HCT116 (cell line): ENCODE data around the gene MYADML2. TPM values are rescaled to one million over a fixed set of nuclear protein-coding genes. Genes with fewer than 3 reads are reported as not detected.
A peak's percentile ranks its signal among the peaks of the same experiment; 100 is the strongest.

Experiments used
- ATAC-seq: fragments of 200-7000 bp; cut with Tn5 transposase; 2 replicates; pipeline ENCODE4 v1.9.1; 2020; ENCODE audit warnings: mild to moderate bottlenecking, moderate library complexity
- BruUV-seq: library from RNA; stranded (reverse); fragments of 400-500 nt; replicated peaks from 2 replicates; lab custom pipeline; 2021; lab: Mats Ljungman, UMichigan
- CTCF ChIA-PET: fragments of 300-600 bp; sonication (Branson Sonifier 250); formaldehyde crosslinking; loops from one replicate; lab custom pipeline; 2021; ENCODE audit warnings: antibody characterized with exemption; lab: Charles Lee
- POLR2A ChIA-PET: fragments of 300-600, 350-600 bp; sonication (Branson Sonifier 250); formaldehyde crosslinking; loops from one replicate; lab custom pipeline; 2021; ENCODE audit warnings: antibody characterized with exemption; lab: Charles Lee
- RAD21 ChIA-PET, 2 experiments: fragments of 300-600 bp; sonication (Branson Sonifier 250); formaldehyde crosslinking; loops; one replicate each; lab custom pipeline; 2023; ENCODE audit warnings: low total read pairs in 2 of 2; ENCODE audit not compliant: uncharacterized antibody in 2 of 2, unreplicated experiment in 2 of 2, low non-redundant PET in 1 of 2; lab: Charles Lee
- DNase-seq: peaks from one replicate; pipeline ENCODE4 v3.0.0-alpha.2; 2010; ENCODE audit warnings: low read depth, low spot score
- H2AFZ ChIP-seq: fragments of 200-600 bp; shearing (Covaris generic), sonication (generic); 2 replicates; pipeline ENCODE4 v1.6.1; 2017; ENCODE audit warnings: low read depth, mixed run types, mixed read lengths, antibody characterized with exemption, low read length; ENCODE audit not compliant: poor library complexity, severe bottlenecking
- H3K27ac ChIP-seq: 2 replicates; pipeline ENCODE4 v1.5.1; 2012; ENCODE audit warnings: low read depth, low read length
- H3K27me3 ChIP-seq: fragments of 200-600 bp; sonication (generic); 2 replicates; pipeline ENCODE4 v1.6.1; 2016; ENCODE audit warnings: mixed run types, low read length, mixed read lengths; ENCODE audit not compliant: insufficient read depth
- H3K36me3 ChIP-seq, 2 experiments: fragments of 200-500 bp in 1 of 2; fragments of 200-600 bp in 1 of 2; sonication (Bioruptor generic) in 1 of 2; sonication (generic) in 1 of 2; 2 replicates each; pipeline versions ENCODE4 v1.5.1 to v1.6.1; 2014 to 2016; ENCODE audit warnings: low read length in 2 of 2, inconsistent platforms in 1 of 2, mixed read lengths in 1 of 2, mixed run types in 1 of 2; ENCODE audit not compliant: insufficient read depth in 2 of 2, control insufficient read depth in 1 of 2
- H3K4me1 ChIP-seq, 2 experiments: fragments of 200-600 bp in 1 of 2; sonication (generic) in 1 of 2; 2 replicates each; pipeline versions ENCODE4 v1.5.1 to v1.6.1; 2012 to 2017; ENCODE audit warnings: low read length in 2 of 2, inconsistent platforms in 1 of 2, mild to moderate bottlenecking in 1 of 2, mixed read lengths in 1 of 2, mixed run types in 1 of 2, moderate library complexity in 1 of 2; ENCODE audit not compliant: insufficient read depth in 2 of 2, control insufficient read depth in 1 of 2
- H3K4me2 ChIP-seq: fragments of 200-600 bp; sonication (generic); 2 replicates; pipeline ENCODE4 v1.6.1; 2017; ENCODE audit warnings: mixed run types, low read length, mixed read lengths
- H3K4me3 ChIP-seq, 2 experiments: fragments of 200-600 bp in 1 of 2; sonication (generic) in 1 of 2; replicated peaks in 1 of 2; 2 replicates each; pipeline ENCODE4 v1.5.1; 2011 to 2016; ENCODE audit warnings: low read length in 2 of 2, control low read depth in 1 of 2, low read depth in 1 of 2, mild to moderate bottlenecking in 1 of 2, mixed read lengths in 1 of 2, mixed run types in 1 of 2
- H3K79me2 ChIP-seq: fragments of 200-600 bp; sonication (generic); 2 replicates; pipeline ENCODE4 v1.6.1; 2017; ENCODE audit warnings: mild to moderate bottlenecking, mixed run types, low read length, moderate library complexity, mixed read lengths; ENCODE audit not compliant: insufficient read depth
- H3K9ac ChIP-seq: fragments of 200-600 bp; sonication (generic); 2 replicates; pipeline ENCODE4 v1.6.1; 2016; ENCODE audit warnings: low read length, mixed read lengths
- H3K9me2 ChIP-seq: fragments of 200-600 bp; sonication (generic), shearing (Covaris generic); 2 replicates; pipeline ENCODE4 v1.6.1; 2017; ENCODE audit warnings: mixed run types, mild to moderate bottlenecking, moderate library complexity; ENCODE audit not compliant: insufficient read depth
- H3K9me3 ChIP-seq, 2 experiments: fragments of 200-500 bp in 1 of 2; fragments of 200-600 bp in 1 of 2; sonication (Bioruptor generic) in 1 of 2; sonication (generic) in 1 of 2; 2 replicates each; pipeline ENCODE4 v1.6.1; 2014 to 2017; ENCODE audit warnings: low read length in 2 of 2, mixed read lengths in 2 of 2, inconsistent platforms in 1 of 2, low read depth in 1 of 2, mild to moderate bottlenecking in 1 of 2, mixed run types in 1 of 2, moderate library complexity in 1 of 2; ENCODE audit not compliant: control insufficient read depth in 1 of 2, insufficient read depth in 1 of 2
- H4K20me1 ChIP-seq: fragments of 200-600 bp; sonication (generic), shearing (Covaris generic); 2 replicates; pipeline ENCODE4 v1.6.1; 2017; ENCODE audit warnings: mixed run types, mild to moderate bottlenecking, moderate library complexity; ENCODE audit not compliant: insufficient read depth
- CTCF ChIP-seq, 3 experiments: fragments of 200-600 bp in 1 of 3; sonication (generic) in 1 of 3; IDR thresholded peaks in 2 of 3; conservative IDR thresholded peaks in 1 of 3; 2 replicates each; pipeline ENCODE4 v1.5.1; 2012 to 2017; ENCODE audit warnings: low read depth in 2 of 3, low read length in 2 of 3, antibody characterized with exemption in 1 of 3, borderline replicate concordance in 1 of 3, control low read depth in 1 of 3, mild to moderate bottlenecking in 1 of 3, mixed read lengths in 1 of 3, mixed run types in 1 of 3, moderate library complexity in 1 of 3; ENCODE audit not compliant: insufficient read depth in 1 of 3
- EZH2phosphoT487 ChIP-seq: fragments of 200-600 bp; IDR thresholded peaks from 2 replicates; pipeline ENCODE4 v1.6.1; 2018; ENCODE audit warnings: antibody characterized with exemption, borderline replicate concordance
- FOSL1 ChIP-seq: IDR thresholded peaks from 2 replicates; pipeline ENCODE4 v1.6.1; 2012; ENCODE audit warnings: low read depth
- JUND ChIP-seq: IDR thresholded peaks from 2 replicates; pipeline ENCODE4 v1.6.1; 2012
- POLR2AphosphoS5 ChIP-seq: IDR thresholded peaks from 2 replicates; pipeline ENCODE4 v1.6.1; 2011; ENCODE audit warnings: mild to moderate bottlenecking, low read depth, low read length, moderate library complexity
- REST ChIP-seq: IDR thresholded peaks from 2 replicates; pipeline ENCODE4 v1.6.1; 2012; ENCODE audit warnings: low read depth
- SIN3A ChIP-seq: IDR thresholded peaks from 2 replicates; pipeline ENCODE4 v1.6.1; 2012; ENCODE audit warnings: low read depth
- intact Hi-C: fragments of 100-400 bp; cut with micrococcal nuclease; formaldehyde crosslinking; loops from 2 replicates; pipeline ENCODE4 v1.10.0; 2022
- total RNA-seq: library from RNA; stranded (reverse); gene quantifications from one replicate; pipeline ENCODE4 v1.2.1, GENCODE V29; 2021; ENCODE audit not compliant: unreplicated experiment

MYADML2 gene
- total RNA-seq, 1 experiment from 2014 or later, result not detected

DNA sequence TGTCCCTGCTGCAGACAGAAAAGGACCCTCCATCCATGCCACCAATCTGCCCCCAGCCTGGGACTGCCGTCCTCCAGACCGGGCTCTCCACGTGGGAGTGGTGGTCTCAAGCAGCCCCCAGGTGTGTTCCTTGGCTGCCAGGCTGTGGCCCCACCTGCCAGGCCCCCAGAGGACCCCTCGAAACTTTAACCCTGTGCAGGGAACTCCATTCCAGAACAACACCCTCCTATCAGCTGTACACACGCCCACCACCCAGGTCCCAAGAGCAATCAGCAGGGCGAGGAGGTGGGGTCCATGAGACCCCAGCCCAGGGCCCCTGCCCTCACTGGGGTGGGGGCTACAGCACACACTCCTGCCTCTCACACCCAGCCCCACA, 11.3 kb downstream of the MYADML2 start:
- CTCF ChIA-PET, result interaction anchor here (1.1 to 1.8 kb wide), 2 partner anchors 9 to 24 kb away, joined by 7 to 8 read pairs; partner anchors contain the start of genes MAFG and NOTUM
- ATAC-seq (no peak), DNase-seq (no peak)
- no TSS peak for BruUV-seq
- no peaks in the 10 kb centered on the region for H3K27me3 ChIP-seq
- H3K4me3 ChIP-seq, result peak overlapping the region; percentile 90 to 100
- peaks cover 7 to 49% of the 10 kb centered on the region in 2 experiments; a peak in 3 of 4 replicates for H3K4me1 ChIP-seq
- no peak for TF ChIP-seq JUND
- no peak for TF ChIP-seq SIN3A
- TF ChIP-seq POLR2AphosphoS5, result peak; percentile 18; the same call in 1 of the 2 replicates
- no peak overlapping the region for H2AFZ ChIP-seq
- H3K9ac ChIP-seq, result peak overlapping the region; percentile 96
- no peaks in the 10 kb centered on the region for H4K20me1 ChIP-seq
- intact Hi-C loops, result no loop called here
- no peaks in the 10 kb centered on the region for H3K9me3 ChIP-seq
- POLR2A ChIA-PET, result interaction anchor here (0.7 to 2.2 kb wide), 2 partner anchors 9 to 87 kb away, joined by 3 to 18 read pairs; partner anchors contain the start of genes CENPX, LRRC45 and MAFG
- peaks cover 6 to 33% of the 10 kb centered on the region in 2 experiments; a peak in 2 of 4 replicates for H3K36me3 ChIP-seq
- peak overlapping the region; percentile 95 for H3K4me2 ChIP-seq
- peaks cover 17% of the 10 kb centered on the region for H3K79me2 ChIP-seq
- no peaks in the 10 kb centered on the region for H3K9me2 ChIP-seq
- peak overlapping the region; percentile 92 for H3K27ac ChIP-seq
- RAD21 ChIA-PET, result interaction anchor here in 1 of 2 experiments (0.6 kb wide), 1 partner anchor 63 kb away, joined by 3 read pairs; no protein-coding TSS in a partner anchor

DNA sequence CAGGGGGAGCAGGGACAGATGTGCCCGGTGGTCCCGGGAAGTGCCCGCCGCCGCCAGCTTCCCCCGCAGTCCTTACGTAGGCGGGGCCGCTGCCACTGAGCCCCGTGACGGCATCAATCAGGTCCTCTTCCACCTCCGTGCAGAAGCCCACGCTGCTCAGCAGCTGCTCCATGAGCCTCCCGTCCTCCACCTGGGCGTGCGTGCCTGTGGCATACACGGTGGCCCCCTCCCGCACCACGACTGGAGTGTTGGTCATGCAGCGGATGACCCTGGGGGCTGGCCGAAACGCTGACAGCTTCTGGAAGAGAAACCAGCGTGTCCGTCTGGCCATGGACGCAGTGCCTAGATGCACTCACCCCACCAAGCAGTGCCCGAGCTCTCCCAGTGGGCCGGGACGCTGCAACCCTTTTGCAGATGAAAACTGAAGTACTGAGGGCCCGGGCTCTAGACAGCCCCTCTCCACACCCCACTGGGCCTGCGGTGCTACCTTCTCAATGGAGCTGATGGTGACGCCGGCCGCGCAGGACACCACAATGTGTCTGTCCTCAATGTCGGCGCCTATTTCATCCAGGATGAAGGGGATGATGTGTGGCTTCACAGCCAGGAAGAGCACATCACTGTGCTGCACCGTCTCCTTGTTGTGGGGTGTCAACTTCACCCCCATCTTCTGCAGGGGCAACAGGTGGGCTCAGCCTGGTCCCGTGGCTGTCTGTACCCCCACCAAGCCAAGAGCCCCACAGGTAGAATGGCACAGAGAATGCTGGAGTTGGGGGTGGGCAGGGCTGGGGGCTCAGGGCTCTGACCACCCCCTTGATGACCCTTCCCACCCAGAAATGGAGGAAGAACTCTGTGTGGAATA, 12.0 kb downstream of the MYADML2 start:
- intact Hi-C loops, result no loop called here
- Histone ChIP-seq H3K4me2 (peak overlapping the region; percentile 95), H3K27me3 (no peaks in the 10 kb centered on the region), H3K9me2 (no peaks in the 10 kb centered on the region), H4K20me1 (no peaks in the 10 kb centered on the region), H3K4me3 (peak overlapping the region in 1 of 2 experiments; percentile 100; a peak in 2 of 4 replicates), H3K9me3 (no peaks in the 10 kb centered on the region), H2AFZ (no peak overlapping the region), H3K27ac (peak overlapping the region; percentile 14; the same call in 1 of the 2 replicates), H3K9ac (no peak overlapping the region), H3K4me1 (peaks cover 9 to 52% of the 10 kb centered on the region in 2 experiments; a peak in 3 of 4 replicates), H3K36me3 (peaks cover 6 to 33% of the 10 kb centered on the region in 2 experiments; a peak in 2 of 4 replicates), H3K79me2 (peaks cover 17% of the 10 kb centered on the region)
- no peak for DNase-seq
- ATAC-seq, result no peak
- no peak for TF ChIP-seq REST
- no peak for TF ChIP-seq EZH2phosphoT487
- TF ChIP-seq CTCF (IDR thresholded peaks at IDR 0.05 in 2 of 3, conservative IDR thresholded peaks at IDR 0.05 in 1 of 3; ENCODE audit: borderline replicate concordance in 1 of 3, insufficient read depth in 1 of 3, low read depth in 2 of 3, low read length in 2 of 3), result no peak
- no peak for TF ChIP-seq FOSL1
- RAD21 ChIA-PET, result no interaction called here
- POLR2A ChIA-PET, result interaction anchor here (1.0 kb wide), 1 partner anchor 88 kb away, joined by 4 read pairs; the partner anchor contains the start of genes CENPX and LRRC45
- BruUV-seq, result no TSS peak
- CTCF ChIA-PET, result interaction anchor here (1.8 kb wide), 1 partner anchor 25 kb away, joined by 8 read pairs; the partner anchor contains the start of gene NOTUM
